GM12891 (cell line): ENCODE results near the gene ARHGEF28.

Source experiments
- PAX5 ChIP-seq: IDR thresholded peaks from 2 replicates; pipeline ENCODE4 v1.6.1; 2011; ENCODE audit warnings: low read length, moderate library complexity, mild to moderate bottlenecking; ENCODE audit not compliant: insufficient read depth, severe bottlenecking
- POLR2A ChIP-seq: IDR thresholded peaks from 2 replicates; pipeline ENCODE4 v1.6.1; 2011; ENCODE audit warnings: low read depth, low read length, control low read depth
- POLR2AphosphoS5 ChIP-seq: IDR thresholded peaks from 2 replicates; pipeline ENCODE4 v1.6.1; 2011; ENCODE audit warnings: low read depth, low read length, control low read depth
- SPI1 ChIP-seq: IDR thresholded peaks from 2 replicates; pipeline ENCODE4 v1.6.1; 2011; ENCODE audit warnings: low read depth, low read length, control low read depth
- TAF1 ChIP-seq: IDR thresholded peaks from 2 replicates; pipeline ENCODE4 v1.6.1; 2011; ENCODE audit warnings: low read depth, low read length, control low read depth

GRCh38 chr5:73826301-73827105 is 200.5 kb downstream of the ARHGEF28 start:
- TF ChIP-seq POLR2A (no peak), SPI1 (no peak), TAF1 (no peak), POLR2AphosphoS5 (no peak), PAX5 (no peak)
